ENCODE results near the gene ANKS6.

ANKS6 gene

DNA sequence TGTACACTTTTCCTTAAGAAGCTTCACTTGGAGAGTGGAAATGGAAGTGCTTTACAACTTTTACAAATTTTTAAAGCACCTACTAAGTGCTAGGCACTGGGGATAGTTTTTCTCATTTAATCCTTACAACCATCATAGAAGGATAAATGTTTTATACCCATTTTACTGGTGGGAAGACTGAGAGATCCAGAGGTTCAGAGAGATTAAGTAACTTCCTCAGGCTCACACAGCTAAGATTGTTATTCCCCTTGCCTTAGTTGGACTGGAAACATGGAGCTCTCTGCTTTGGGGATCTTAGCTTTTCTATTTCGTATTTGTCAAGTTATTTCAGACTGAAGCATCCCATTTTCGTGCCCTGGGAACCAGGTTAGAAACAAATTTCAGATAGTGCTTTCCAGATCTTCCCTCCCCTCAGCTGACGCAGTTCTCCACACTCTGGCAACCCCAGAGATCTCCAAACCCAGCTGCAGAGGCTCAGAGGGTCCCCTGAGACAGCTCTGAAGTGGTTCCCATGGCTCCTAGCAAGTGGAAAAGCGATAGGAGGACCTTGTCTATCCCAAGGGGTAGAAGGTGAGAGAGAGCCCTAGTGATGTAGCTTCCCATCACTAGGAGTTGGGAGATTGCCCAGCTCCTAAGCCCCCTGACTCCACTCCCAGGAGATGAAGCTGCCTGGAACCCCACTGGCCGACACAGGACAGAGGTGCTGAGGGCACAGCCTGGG is 71.4 kb downstream of the ANKS6 start:
- TF ChIP-seq SIN3A (IDR thresholded peaks at IDR 0.05; ENCODE audit: borderline replicate concordance, insufficient read depth, low read length), result no peak
- no peak for TF ChIP-seq FOXP2 (optimal IDR thresholded peaks at IDR 0.05; ENCODE audit: borderline replicate concordance, extremely low read depth, extremely low read length, insufficient read depth)
- TF ChIP-seq POLR2AphosphoS5 (IDR thresholded peaks at IDR 0.05; ENCODE audit: low read depth, low read length), result no peak
- TF ChIP-seq TAF1 (IDR thresholded peaks at IDR 0.05; ENCODE audit: borderline replicate concordance, insufficient read depth, low read length), result no peak
- no peak for TF ChIP-seq REST (IDR thresholded peaks at IDR 0.05; ENCODE audit: insufficient read depth in 1 of 2, low read depth in 2 of 2, low read length in 2 of 2)

DNA sequence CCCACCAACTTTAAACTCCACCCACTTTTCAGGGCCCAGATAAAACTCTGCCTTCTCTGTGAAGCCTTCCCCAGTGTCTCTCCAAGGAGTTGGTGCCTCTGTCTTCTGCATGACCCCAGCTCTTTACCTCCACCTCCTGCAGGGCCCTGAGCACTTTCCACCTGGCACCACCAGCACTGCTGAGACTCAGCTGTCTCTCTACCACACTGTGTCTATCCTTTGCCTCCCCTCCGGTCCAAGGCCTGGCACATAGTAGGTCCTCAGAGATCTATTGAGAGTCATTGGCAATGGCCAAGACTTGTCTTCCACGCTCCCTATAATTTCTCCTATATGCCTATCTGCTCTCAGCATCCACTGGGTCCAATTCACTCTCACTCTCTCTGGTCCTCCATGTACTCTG is 74.7 kb downstream of the ANKS6 start:
- TF ChIP-seq TAF1 (IDR thresholded peaks at IDR 0.05; ENCODE audit: borderline replicate concordance, insufficient read depth, low read length) (no peak), FOXP2 (optimal IDR thresholded peaks at IDR 0.05; ENCODE audit: borderline replicate concordance, extremely low read depth, extremely low read length, insufficient read depth) (no peak), REST (IDR thresholded peaks at IDR 0.05; ENCODE audit: insufficient read depth in 1 of 2, low read depth in 2 of 2, low read length in 2 of 2) (no peak), POLR2AphosphoS5 (IDR thresholded peaks at IDR 0.05; ENCODE audit: low read depth, low read length) (no peak), SIN3A (IDR thresholded peaks at IDR 0.05; ENCODE audit: borderline replicate concordance, insufficient read depth, low read length) (no peak)

- TF ChIP-seq FOXP2 (optimal IDR thresholded peaks at IDR 0.05; ENCODE audit: borderline replicate concordance, extremely low read depth, extremely low read length, insufficient read depth) (no peak), REST (IDR thresholded peaks at IDR 0.05; ENCODE audit: insufficient read depth in 1 of 2, low read depth in 2 of 2, low read length in 2 of 2) (no peak), TAF1 (IDR thresholded peaks at IDR 0.05; ENCODE audit: borderline replicate concordance, insufficient read depth, low read length) (no peak), POLR2AphosphoS5 (IDR thresholded peaks at IDR 0.05; ENCODE audit: low read depth, low read length) (no peak), SIN3A (IDR thresholded peaks at IDR 0.05; ENCODE audit: borderline replicate concordance, insufficient read depth, low read length) (no peak)
Measured at GRCh38 chr9:98720402-98720801, 76.0 kb downstream of the ANKS6 start.

DNA sequence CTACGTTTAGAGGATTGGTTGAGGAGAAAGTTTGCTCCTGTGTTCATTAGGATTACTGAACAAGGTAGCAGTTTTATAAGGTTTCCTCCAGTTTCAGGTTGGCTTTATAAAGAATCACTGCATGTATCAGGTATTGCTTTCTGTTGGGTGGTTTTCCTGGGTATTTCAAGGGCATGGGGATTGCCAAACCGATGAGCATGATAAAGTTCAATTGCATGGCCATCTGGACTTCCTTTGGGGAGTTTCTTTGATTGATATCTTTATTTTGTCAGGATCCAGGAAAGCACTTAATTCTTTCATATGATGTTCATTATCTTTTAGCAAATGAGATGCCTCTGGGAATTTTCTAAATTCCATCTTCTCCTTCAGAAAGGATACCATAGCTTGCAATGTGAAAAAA is 77.3 kb downstream of the ANKS6 start:
- TF ChIP-seq REST (IDR thresholded peaks at IDR 0.05; ENCODE audit: insufficient read depth in 1 of 2, low read depth in 2 of 2, low read length in 2 of 2), result no peak
- no peak for TF ChIP-seq POLR2AphosphoS5 (IDR thresholded peaks at IDR 0.05; ENCODE audit: low read depth, low read length)
- no peak for TF ChIP-seq TAF1 (IDR thresholded peaks at IDR 0.05; ENCODE audit: borderline replicate concordance, insufficient read depth, low read length)
- no peak for TF ChIP-seq SIN3A (IDR thresholded peaks at IDR 0.05; ENCODE audit: borderline replicate concordance, insufficient read depth, low read length)
- no peak for TF ChIP-seq FOXP2 (optimal IDR thresholded peaks at IDR 0.05; ENCODE audit: borderline replicate concordance, extremely low read depth, extremely low read length, insufficient read depth)
